ENCODE measurements around the gene NEK2. TPM values are rescaled to one million over a fixed set of nuclear protein-coding genes. Genes with fewer than 3 reads are reported as not detected.
"Not testable (repeated sequence)": the region's sequence is repeated elsewhere in the genome, so short reads cannot be mapped to it uniquely, and the experiment has no call there.

Gene NEK2
- total RNA-seq = not detected
- not detected for polyA plus RNA-seq

DNA sequence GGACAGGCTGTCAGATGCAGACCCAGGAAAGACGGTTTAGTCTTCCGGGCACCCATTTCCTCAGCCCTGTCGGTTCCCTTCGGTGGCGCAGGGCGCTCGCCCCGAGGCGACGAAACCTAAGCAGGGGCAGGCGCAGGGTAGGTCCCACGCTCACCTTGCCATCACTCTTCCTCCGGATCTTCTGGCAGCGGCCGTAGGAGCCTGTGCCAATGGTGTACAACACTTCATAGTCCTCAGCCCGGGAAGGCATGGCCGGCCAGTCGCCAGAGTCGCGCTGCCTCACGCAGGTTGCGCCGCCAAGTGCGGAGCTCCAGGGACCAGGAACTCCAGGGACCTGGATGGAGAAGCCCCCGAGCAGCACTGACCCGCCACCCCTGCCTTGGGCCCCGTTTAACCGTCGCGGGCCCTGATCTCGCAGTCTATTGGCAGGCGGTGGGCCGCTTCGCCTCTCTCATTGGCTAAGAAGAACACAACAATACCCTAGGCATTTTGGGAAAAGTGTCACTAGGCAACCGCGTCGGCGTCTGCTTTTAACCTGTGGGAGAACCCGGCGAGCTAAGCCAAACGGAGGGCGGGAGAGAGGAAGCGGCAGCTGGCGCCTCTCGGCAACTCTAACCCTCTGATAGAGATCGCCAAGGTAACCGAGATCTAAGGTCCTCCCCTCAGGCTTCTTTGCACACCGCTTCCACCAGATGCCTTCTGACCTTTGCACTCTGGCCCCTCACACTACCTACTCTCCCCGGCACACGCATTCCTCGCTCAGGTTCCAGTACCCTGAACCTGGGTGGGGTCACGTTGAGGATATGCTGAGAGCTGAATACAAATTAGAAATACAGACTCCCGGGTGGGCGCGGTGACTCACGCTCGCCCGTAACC, at the start of gene NEK2:
TSS of gene NEK2 (minus strand) at position 392 of the 876 bp plus-strand sequence. CDS start at position 250, 142 bp downstream.
- ChIA-PET CTCF (ENCODE audit: partially characterized antibody) (interaction anchor here (1.0 to 2.8 kb wide), 5 partner anchors 23 to 780 kb away, joined by 3 to 11 read pairs (median 4); partner anchors contain the start of genes DTL, INTS7 and SLC30A1), POLR2A (ENCODE audit: partially characterized antibody) (interaction anchor here (0.7 to 1.5 kb wide), 3 partner anchors 97 to 610 kb away, joined by 3 to 6 read pairs (median 4); partner anchors contain the start of genes PPP2R5A and SLC30A1)
- Histone ChIP-seq H3K27me3 (ENCODE audit: insufficient read depth, low read length) (no peaks in the 10 kb centered on the region), H3K4me1 (ENCODE audit: insufficient read depth, low read length) (peaks cover 12% of the 10 kb centered on the region), H3K4me3 (ENCODE audit: low read length in 2 of 2) (peak within 1 kb of the TSS; percentile 44 to 83), H3K36me3 (ENCODE audit: insufficient read depth, low read length) (no peaks in the 10 kb centered on the region), H3K9me3 (ENCODE audit: control insufficient read depth in 1 of 2, low read length in 2 of 2) (no peaks in the 10 kb centered on the region), H3K27ac (ENCODE audit: low read depth, low read length) (peak within 1 kb of the TSS; percentile 49)
- peak; percentile 83 to 93 (median 86) for DNase-seq
- H3K4me1 Mint-ChIP-seq = peaks cover 6 to 22% (median 12%) of the 10 kb centered on the region in 4 donors
- no peaks in the 10 kb centered on the region for H3K9me3 Mint-ChIP-seq
- intact Hi-C loops (cut with micrococcal nuclease) = loop anchor here (1.0 to 10.0 kb wide), 3 partner anchors 96 to 759 kb away; partner anchors contain the start of genes NENF, PPP2R5A and SLC30A1
- H3K27ac Mint-ChIP-seq = peak within 1 kb of the TSS; percentile 81 to 92 (median 86)
- no peaks in the 10 kb centered on the region for H3K27me3 Mint-ChIP-seq
- H3K36me3 Mint-ChIP-seq = peaks cover 0 to 3% of the 10 kb centered on the region in 2 donors
- H3K4me3 Mint-ChIP-seq = peak within 1 kb of the TSS; percentile 89 to 94 (median 92)

DNA sequence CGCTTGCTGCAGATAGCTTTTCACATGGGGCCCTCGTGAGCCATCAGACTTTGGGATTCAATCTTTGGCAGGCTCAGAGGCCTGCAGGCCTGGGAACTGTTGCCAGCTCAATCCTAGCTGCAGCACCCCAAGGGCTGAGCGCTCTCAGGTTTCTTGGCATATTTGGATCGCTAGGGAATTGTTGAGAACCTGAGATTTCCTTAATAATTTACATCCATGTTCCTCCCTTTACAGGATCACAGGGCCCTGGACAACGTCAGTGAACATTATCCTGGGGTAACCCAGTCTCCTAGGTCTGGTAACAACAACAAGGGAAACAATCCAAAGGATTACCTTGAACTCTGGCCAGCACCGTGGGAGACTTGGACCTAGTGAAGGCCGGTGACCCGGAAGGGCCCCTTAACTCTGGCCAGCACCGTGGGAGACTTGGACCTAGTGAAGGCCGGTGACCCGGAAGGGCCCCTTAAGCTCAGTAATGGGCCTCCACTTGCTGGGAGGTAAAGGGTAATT, 49.3 kb upstream of the NEK2 start:
- intact Hi-C loops (cut with micrococcal nuclease) = no loop called here
- no peaks in the 10 kb centered on the region for H3K4me1 Mint-ChIP-seq
- CTCF ChIA-PET (ENCODE audit: partially characterized antibody) = interaction anchor here (1.2 to 1.5 kb wide), 2 partner anchors 11 to 731 kb away, joined by 3 read pairs; no protein-coding TSS in a partner anchor
- H3K9me3 Mint-ChIP-seq = peaks cover 0 to 4% (median 0%) of the 10 kb centered on the region in 8 donors
- H3K27me3 ChIP-seq (ENCODE audit: insufficient read depth, low read length) = no peaks in the 10 kb centered on the region
- POLR2A ChIA-PET (ENCODE audit: partially characterized antibody) = no interaction called here
- no peaks in the 10 kb centered on the region for H3K9me3 ChIP-seq (ENCODE audit: control insufficient read depth in 1 of 2, low read length in 2 of 2)
- no peaks in the 10 kb centered on the region for H3K36me3 Mint-ChIP-seq
- DNase-seq = no peak
- no peaks in the 10 kb centered on the region for H3K36me3 ChIP-seq (ENCODE audit: insufficient read depth, low read length)
- H3K4me3 ChIP-seq (ENCODE audit: low read length in 2 of 2) = no peak overlapping the region
- H3K27ac Mint-ChIP-seq = no peak overlapping the region
- H3K4me3 Mint-ChIP-seq = no peak overlapping the region
- H3K27me3 Mint-ChIP-seq = peaks cover 0 to 2% of the 10 kb centered on the region in 2 donors
- H3K4me1 ChIP-seq (ENCODE audit: insufficient read depth, low read length) = no peaks in the 10 kb centered on the region
- H3K27ac ChIP-seq (ENCODE audit: low read depth, low read length) = no peak overlapping the region

DNA sequence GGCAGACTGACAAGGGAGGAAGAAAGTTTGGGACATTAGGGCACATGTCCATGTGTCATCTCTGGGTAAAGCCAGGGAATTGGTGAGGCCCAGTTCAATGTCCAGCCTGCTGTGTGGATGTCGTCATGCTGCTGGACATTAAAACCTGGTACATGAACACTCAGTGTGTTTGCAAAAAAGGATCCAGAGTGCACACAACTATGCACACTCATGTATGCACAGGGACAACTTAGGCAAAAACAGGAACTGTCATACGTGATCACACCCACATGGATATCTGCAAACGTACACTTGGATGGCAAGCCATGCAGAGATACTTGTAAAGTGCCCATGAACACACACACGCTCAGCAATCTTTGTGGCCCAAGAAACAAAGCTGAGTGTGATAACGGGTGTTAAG, 47.9 kb upstream of the NEK2 start:
- Mint-ChIP-seq H3K27me3 (peaks cover 0 to 2% of the 10 kb centered on the region in 2 donors), H3K4me3 (no peak overlapping the region), H3K36me3 (no peaks in the 10 kb centered on the region), H3K9me3 (peaks cover 0 to 4% (median 0%) of the 10 kb centered on the region in 8 donors), H3K27ac (no peak overlapping the region), H3K4me1 (no peaks in the 10 kb centered on the region)
- ChIA-PET POLR2A (ENCODE audit: partially characterized antibody) (no interaction called here), CTCF (ENCODE audit: partially characterized antibody) (interaction anchor here (1.5 kb wide), 1 partner anchor 733 kb away, joined by 3 read pairs; no protein-coding TSS in a partner anchor)
- no peak overlapping the region for H3K27ac ChIP-seq (ENCODE audit: low read depth, low read length)
- H3K36me3 ChIP-seq (ENCODE audit: insufficient read depth, low read length) = no peaks in the 10 kb centered on the region
- no peaks in the 10 kb centered on the region for H3K4me1 ChIP-seq (ENCODE audit: insufficient read depth, low read length)
- DNase-seq = no peak
- H3K27me3 ChIP-seq (ENCODE audit: insufficient read depth, low read length) = no peaks in the 10 kb centered on the region
- no peaks in the 10 kb centered on the region for H3K9me3 ChIP-seq (ENCODE audit: control insufficient read depth in 1 of 2, low read length in 2 of 2)
- H3K4me3 ChIP-seq (ENCODE audit: low read length in 2 of 2) = no peak overlapping the region
- intact Hi-C loops (cut with micrococcal nuclease) = no loop called here

DNA sequence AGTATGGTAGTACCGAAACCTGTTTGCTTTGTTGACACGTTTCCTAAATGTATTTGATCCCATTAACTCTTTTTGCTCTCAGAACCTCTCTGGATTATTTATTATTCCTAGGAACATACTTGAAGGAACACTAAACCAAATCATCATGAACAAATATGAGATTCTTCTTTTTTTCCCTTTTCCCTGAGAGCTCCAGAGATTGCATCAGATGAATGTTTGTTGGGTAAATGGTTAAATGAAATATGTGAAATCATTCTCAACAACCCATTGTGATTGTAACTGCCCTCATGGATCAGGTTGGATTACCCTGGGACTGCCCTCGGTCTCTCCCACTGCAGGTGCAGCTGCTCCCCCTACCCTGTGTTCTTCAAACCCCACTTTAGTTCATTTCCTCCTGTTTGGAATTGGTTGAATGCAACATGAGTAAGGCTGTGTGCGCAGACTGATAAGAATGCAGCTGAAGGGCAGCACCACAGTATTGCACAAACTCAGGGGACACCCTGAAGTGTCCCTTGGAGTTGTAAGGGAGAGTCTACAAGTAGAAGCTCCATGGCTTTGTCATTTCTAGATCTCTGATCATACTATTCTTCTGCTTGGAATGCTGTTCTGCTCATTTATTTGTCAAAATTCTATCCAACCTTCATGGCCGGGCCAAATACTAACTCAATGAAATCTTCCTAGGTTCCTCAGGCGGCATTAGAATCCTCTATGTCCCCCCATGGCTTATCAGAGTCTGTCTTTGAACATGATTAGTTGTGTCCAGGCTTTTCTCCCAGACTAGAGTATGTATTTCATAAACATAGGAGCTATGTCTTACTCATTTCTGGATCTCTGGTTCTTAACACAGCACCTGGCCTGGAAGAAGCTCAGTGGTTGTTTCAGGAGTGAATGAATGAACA, 47.1 kb upstream of the NEK2 start:
- intact Hi-C loops (cut with micrococcal nuclease) = no loop called here
- H3K9me3 ChIP-seq (ENCODE audit: control insufficient read depth in 1 of 2, low read length in 2 of 2) = no peaks in the 10 kb centered on the region
- no peak overlapping the region for H3K4me3 Mint-ChIP-seq
- H3K27ac Mint-ChIP-seq = no peak overlapping the region
- ChIA-PET CTCF (ENCODE audit: partially characterized antibody) (interaction anchor here (4.1 kb wide), 1 partner anchor 24 kb away, joined by 13 read pairs; no protein-coding TSS in a partner anchor), POLR2A (ENCODE audit: partially characterized antibody) (no interaction called here)
- no peak overlapping the region for H3K27ac ChIP-seq (ENCODE audit: low read depth, low read length)
- H3K9me3 Mint-ChIP-seq = peaks cover 0 to 4% (median 0%) of the 10 kb centered on the region in 8 donors
- H3K27me3 Mint-ChIP-seq = peaks cover 0 to 2% of the 10 kb centered on the region in 2 donors
- H3K4me1 Mint-ChIP-seq = no peaks in the 10 kb centered on the region
- H3K4me3 ChIP-seq (ENCODE audit: low read length in 2 of 2) = no peak overlapping the region
- no peak for DNase-seq
- H3K36me3 Mint-ChIP-seq = no peaks in the 10 kb centered on the region
- H3K36me3 ChIP-seq (ENCODE audit: insufficient read depth, low read length) = no peaks in the 10 kb centered on the region
- H3K27me3 ChIP-seq (ENCODE audit: insufficient read depth, low read length) = no peaks in the 10 kb centered on the region
- H3K4me1 ChIP-seq (ENCODE audit: insufficient read depth, low read length) = no peaks in the 10 kb centered on the region

DNA sequence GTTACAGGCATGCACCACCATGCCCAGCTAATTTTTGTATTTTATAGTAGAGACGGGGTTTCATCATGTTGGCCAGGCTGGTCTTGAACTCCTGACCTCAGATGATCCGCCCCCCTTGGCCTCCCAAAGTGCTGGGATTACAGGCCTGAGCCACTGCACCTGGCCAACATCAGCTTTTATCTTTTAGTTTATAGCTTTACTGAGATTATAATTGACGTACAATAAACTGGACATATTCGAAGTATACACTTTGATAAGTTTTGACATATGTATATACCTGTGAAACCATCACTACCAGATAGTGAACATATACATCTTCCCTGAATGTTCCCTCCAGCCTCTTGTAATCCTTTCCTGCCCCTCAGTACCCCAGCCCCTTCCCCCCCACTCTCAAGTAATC, 41.1 kb upstream of the NEK2 start:
- H3K27me3 ChIP-seq (ENCODE audit: insufficient read depth, low read length); CTCF ChIA-PET (ENCODE audit: partially characterized antibody); H3K36me3 Mint-ChIP-seq; H3K36me3 ChIP-seq (ENCODE audit: insufficient read depth, low read length); intact Hi-C loops (cut with micrococcal nuclease); H3K4me3 ChIP-seq (ENCODE audit: low read length in 2 of 2); H3K4me1 ChIP-seq (ENCODE audit: insufficient read depth, low read length); POLR2A ChIA-PET (ENCODE audit: partially characterized antibody); H3K4me1 Mint-ChIP-seq; H3K27ac Mint-ChIP-seq; H3K27me3 Mint-ChIP-seq; H3K9me3 Mint-ChIP-seq; H3K4me3 Mint-ChIP-seq; H3K27ac ChIP-seq (ENCODE audit: low read depth, low read length); DNase-seq; H3K9me3 ChIP-seq (ENCODE audit: control insufficient read depth in 1 of 2, low read length in 2 of 2): not testable (repeated sequence)

DNA sequence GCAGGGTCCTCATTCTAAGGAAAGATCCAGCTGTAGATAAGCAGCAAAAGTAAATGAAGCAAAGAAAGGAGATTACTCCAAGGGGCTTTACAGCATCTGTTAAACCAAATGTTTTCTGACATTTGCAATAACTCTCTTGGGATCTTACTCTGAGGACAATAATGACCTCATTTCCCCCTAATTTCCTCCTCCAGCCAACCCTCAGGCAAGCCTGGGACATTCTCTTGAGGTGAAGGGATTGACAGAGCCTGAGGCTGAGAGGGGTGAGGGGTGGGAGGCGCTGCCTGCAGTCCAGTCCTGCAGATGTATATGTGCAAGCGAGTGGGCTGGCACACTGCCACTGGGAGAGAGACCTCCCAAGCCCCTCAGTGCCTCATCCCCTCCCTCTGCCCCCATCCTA, 40.5 kb upstream of the NEK2 start:
- intact Hi-C loops (cut with micrococcal nuclease) = no loop called here
- Mint-ChIP-seq H3K4me3 (no peak overlapping the region), H3K9me3 (peaks cover 0 to 4% (median under 1%) of the 10 kb centered on the region in 8 donors), H3K27me3 (peaks cover 0 to 2% of the 10 kb centered on the region in 2 donors), H3K27ac (no peak overlapping the region), H3K36me3 (no peaks in the 10 kb centered on the region), H3K4me1 (no peaks in the 10 kb centered on the region)
- Histone ChIP-seq H3K4me3 (ENCODE audit: low read length in 2 of 2) (no peak overlapping the region), H3K27ac (ENCODE audit: low read depth, low read length) (no peak overlapping the region), H3K4me1 (ENCODE audit: insufficient read depth, low read length) (no peaks in the 10 kb centered on the region), H3K27me3 (ENCODE audit: insufficient read depth, low read length) (no peaks in the 10 kb centered on the region), H3K9me3 (ENCODE audit: control insufficient read depth in 1 of 2, low read length in 2 of 2) (no peaks in the 10 kb centered on the region), H3K36me3 (ENCODE audit: insufficient read depth, low read length) (no peaks in the 10 kb centered on the region)
- ChIA-PET POLR2A (ENCODE audit: partially characterized antibody) (no interaction called here), CTCF (ENCODE audit: partially characterized antibody) (no interaction called here)
- DNase-seq = no peak
